Colonic mucosa (tissue), 4 donors: Measurements from ENCODE around the gene TSSK2. TPM values are rescaled to one million over a fixed set of nuclear protein-coding genes. Genes with fewer than 3 reads are reported as not detected.

Source experiments
- DNase-seq: peaks from one replicate; pipeline ENCODE4 v3.0.0-alpha.2; 2020
- H3K27ac ChIP-seq: fragments of 200-600 bp; one replicate; pipeline ENCODE4 v1.8.0; 2021
- H3K27me3 ChIP-seq: fragments of 200-600 bp; one replicate; pipeline ENCODE4 v1.8.0; 2021
- H3K36me3 ChIP-seq: fragments of 200-600 bp; one replicate; pipeline ENCODE4 v1.8.0; 2021
- H3K4me1 ChIP-seq: fragments of 200-600 bp; one replicate; pipeline ENCODE4 v1.8.0; 2021; ENCODE audit warnings: mild to moderate bottlenecking
- H3K4me3 ChIP-seq: fragments of 200-600 bp; one replicate; pipeline ENCODE4 v1.8.0; 2021
- H3K9ac ChIP-seq, 2 donors: one replicate each; pipeline ENCODE4 v1.7.0; 2013; ENCODE audit warnings: control low read depth in 2 of 2, low read depth in 2 of 2, low read length in 2 of 2
- H3K9me3 ChIP-seq: fragments of 200-600 bp; one replicate; pipeline ENCODE4 v1.8.0; 2021
- CTCF ChIP-seq: fragments of 200-600 bp; IDR thresholded peaks from one replicate; pipeline ENCODE4 v1.8.0; 2022; ENCODE audit warnings: antibody characterized with exemption, mild to moderate bottlenecking
- intact Hi-C: fragments of 100-400 bp; cut with DNase I; formaldehyde crosslinking; loops from one replicate; pipeline ENCODE4 v1.14.1; 2022
- total RNA-seq, 2 donors: library from RNA; stranded (reverse); fragmentation: NEBNext Ultra II Directional in 1 of 2; extraction: Animal tissue kit (Norgen Biotek cat#: 25700) in 1 of 2; gene quantifications; one replicate each; pipeline ENCODE4 v1.2.1, GENCODE V29; 2021
- donor health status: healthy.
- donor health status: DM: no; HTN: no; CAD: no.
- donor health status: DM: no; HTN: no; CAD: no.

The TSSK2 gene
- total RNA-seq, 2 donors from 2014 or later = not detected

- TF ChIP-seq CTCF = no peak
- Histone ChIP-seq H3K4me1 (no peaks in the 10 kb centered on the region), H3K36me3 (no peaks in the 10 kb centered on the region), H3K4me3 (no peak overlapping the region), H3K9ac (no peak overlapping the region), H3K27me3 (no peaks in the 10 kb centered on the region), H3K27ac (no peak overlapping the region), H3K9me3 (no peaks in the 10 kb centered on the region)
- no peak for DNase-seq
- intact Hi-C loops = no loop called here
These were observed 33.0 kb upstream of the TSSK2 start for GRCh38 chr22:19098157-19098556.

GRCh38 chr22:19103880-19104821 is 27.0 kb upstream of the TSSK2 start:
- no peak for TF ChIP-seq CTCF
- Histone ChIP-seq H3K4me1 (no peaks in the 10 kb centered on the region), H3K36me3 (no peaks in the 10 kb centered on the region), H3K9ac (no peak overlapping the region), H3K27me3 (no peaks in the 10 kb centered on the region), H3K9me3 (no peaks in the 10 kb centered on the region), H3K27ac (no peak overlapping the region), H3K4me3 (no peak overlapping the region)
- intact Hi-C loops = no loop called here
- no peak for DNase-seq

GRCh38 chr22:19105456-19105855 is 25.7 kb upstream of the TSSK2 start:
- Histone ChIP-seq H3K4me3 (no peak overlapping the region), H3K9ac (peak overlapping the region in 1 of 2 donors; percentile 12), H3K27me3 (no peaks in the 10 kb centered on the region), H3K27ac (no peak overlapping the region), H3K4me1 (peaks cover 9% of the 10 kb centered on the region), H3K36me3 (no peaks in the 10 kb centered on the region), H3K9me3 (no peaks in the 10 kb centered on the region)
- DNase-seq = no peak
- TF ChIP-seq CTCF = no peak
- intact Hi-C loops = no loop called here

- Histone ChIP-seq H3K4me1 (peaks cover 10% of the 10 kb centered on the region), H3K36me3 (no peaks in the 10 kb centered on the region), H3K27ac (no peak overlapping the region), H3K27me3 (no peaks in the 10 kb centered on the region), H3K4me3 (no peak overlapping the region), H3K9me3 (no peaks in the 10 kb centered on the region), H3K9ac (peak overlapping the region in 1 of 2 donors; percentile 12)
- TF ChIP-seq CTCF = no peak
- DNase-seq = no peak
- intact Hi-C loops = no loop called here
These were observed 25.0 kb upstream of the TSSK2 start for GRCh38 chr22:19105867-19106802.

GRCh38 chr22:19106886-19107729 is 24.0 kb upstream of the TSSK2 start:
- no peak for DNase-seq
- no peaks in the 10 kb centered on the region for H3K9me3 ChIP-seq

More at GRCh38 chr22:19106886-19107729, 24.0 kb upstream of the TSSK2 start:
- intact Hi-C loops = no loop called here
- no peaks in the 10 kb centered on the region for H3K36me3 ChIP-seq
- H3K27ac ChIP-seq = no peak overlapping the region
- TF ChIP-seq CTCF = no peak
- no peaks in the 10 kb centered on the region for H3K27me3 ChIP-seq
- no peak overlapping the region for H3K4me3 ChIP-seq
- H3K9ac ChIP-seq = no peak overlapping the region
- peaks cover 10% of the 10 kb centered on the region for H3K4me1 ChIP-seq
